Fibroblast of lung (primary cell): Measurements from ENCODE around the gene ASCL2. TPM values are rescaled to one million over a fixed set of nuclear protein-coding genes. Genes with fewer than 3 reads are reported as not detected.

Experiments used
- DNase-seq, 2 donors: peaks; one replicate each; pipeline versions ENCODE4 v3.0.0 to v3.0.0-alpha.2; 2010; ENCODE audit warnings: low read depth in 2 of 2
- H2AFZ ChIP-seq: 2 replicates; pipeline ENCODE4 v1.5.1; 2012; ENCODE audit warnings: low read length, control low read depth, inconsistent platforms
- H3K27ac ChIP-seq: 2 replicates; pipeline ENCODE4 v1.5.1; 2011; ENCODE audit warnings: low read length, control low read depth; ENCODE audit not compliant: insufficient read depth
- H3K27me3 ChIP-seq: 2 replicates; pipeline ENCODE4 v1.5.1; 2011; ENCODE audit warnings: mild to moderate bottlenecking, low read length; ENCODE audit not compliant: control insufficient read depth, insufficient read depth
- H3K36me3 ChIP-seq: 2 replicates; pipeline ENCODE4 v1.5.1; 2011; ENCODE audit warnings: low read length; ENCODE audit not compliant: control insufficient read depth, insufficient read depth
- H3K4me1 ChIP-seq: 2 replicates; pipeline ENCODE4 v1.5.1; 2011; ENCODE audit warnings: low read length; ENCODE audit not compliant: control insufficient read depth, insufficient read depth; ENCODE audit errors: extremely low read depth
- H3K4me2 ChIP-seq: 2 replicates; pipeline ENCODE4 v1.5.1; 2011; ENCODE audit warnings: low read length, control low read depth; ENCODE audit not compliant: insufficient read depth; ENCODE audit errors: extremely low read depth
- H3K4me3 ChIP-seq, 4 experiments: fragments of 200-600 bp in 1 of 4; sonication (generic) in 1 of 4; replicated peaks in 1 of 4; 2 replicates each; pipeline ENCODE4 v1.5.1; 2011 to 2016; ENCODE audit warnings: low read length in 4 of 4, low read depth in 3 of 4, mild to moderate bottlenecking in 3 of 4, control low read depth in 2 of 4, inconsistent platforms in 1 of 4, mixed read lengths in 1 of 4; ENCODE audit not compliant: insufficient read depth in 1 of 4; ENCODE audit errors: control extremely low read depth in 1 of 4
- H3K79me2 ChIP-seq: 2 replicates; pipeline ENCODE4 v1.5.1; 2012; ENCODE audit warnings: mild to moderate bottlenecking, low read length, inconsistent platforms; ENCODE audit not compliant: control insufficient read depth, insufficient read depth
- H3K9ac ChIP-seq: 2 replicates; pipeline ENCODE4 v1.5.1; 2011; ENCODE audit warnings: mild to moderate bottlenecking, low read length, control low read depth; ENCODE audit not compliant: insufficient read depth
- H3K9me3 ChIP-seq: 2 replicates; pipeline ENCODE4 v1.5.1; 2012; ENCODE audit warnings: low read depth, low read length; ENCODE audit not compliant: control insufficient read depth, insufficient read depth
- H4K20me1 ChIP-seq: 2 replicates; pipeline ENCODE4 v1.5.1; 2011; ENCODE audit warnings: low read length; ENCODE audit not compliant: control insufficient read depth, insufficient read depth; ENCODE audit errors: extremely low read depth
- CTCF ChIP-seq, 2 donors: IDR thresholded peaks in 1 of 2; conservative IDR thresholded peaks in 1 of 2; 1 replicate in 1 of 2; 2 replicates in 1 of 2; pipeline ENCODE4 v1.5.1; 2011 to 2012; ENCODE audit warnings: low read length in 2 of 2, control low read depth in 1 of 2, inconsistent platforms in 1 of 2, low read depth in 1 of 2, mild to moderate bottlenecking in 1 of 2
- EZH2 ChIP-seq: IDR thresholded peaks from 2 replicates; pipeline ENCODE4 v1.5.1; 2012; ENCODE audit warnings: low read length, control low read depth, mild to moderate bottlenecking; ENCODE audit errors: missing control alignments
- polyA plus RNA-seq, 2 donors: library from polyadenylated mRNA; depleted of rRNA in 1 of 2; stranded (reverse) in 1 of 2; unstranded in 1 of 2; fragments of >200 nt; gene quantifications; 2 replicates each; pipeline ENCODE4 v1.2.1, GENCODE V29; 2011 to 2012; ENCODE audit warnings: missing spikeins in 1 of 2
- total RNA-seq: library from RNA; depleted of rRNA; stranded (reverse); fragments of >200 nt; gene quantifications from 2 replicates; pipeline ENCODE4 v1.2.1, GENCODE V29; 2014

The ASCL2 gene
- total and polyA plus RNA-seq, 2 donors (not counting 1 experiment from before 2014, with no cell fraction given): not detected

GRCh38 chr11:2276280-2277007 lies 6.1 kb upstream of the ASCL2 start:
- Histone ChIP-seq H2AFZ (no peak overlapping the region), H3K27me3 (no peaks in the 10 kb centered on the region), H3K4me3 (no peak overlapping the region), H3K4me1 (no peaks in the 10 kb centered on the region), H3K9ac (no peak overlapping the region), H4K20me1 (no peaks in the 10 kb centered on the region), H3K9me3 (no peaks in the 10 kb centered on the region), H3K27ac (no peak overlapping the region), H3K4me2 (no peak overlapping the region), H3K79me2 (no peaks in the 10 kb centered on the region), H3K36me3 (no peaks in the 10 kb centered on the region)
- DNase-seq: no peak
- TF ChIP-seq CTCF (conservative IDR thresholded peaks at IDR 0.05 in 1 of 2, IDR thresholded peaks at IDR 0.05 in 1 of 2; ENCODE audit: low read depth in 1 of 2, low read length in 2 of 2) (no peak), EZH2 (no peak)

- no peak overlapping the region for H3K9ac ChIP-seq
- no peaks in the 10 kb centered on the region for H3K79me2 ChIP-seq
- H3K9me3 ChIP-seq: no peaks in the 10 kb centered on the region
- no peaks in the 10 kb centered on the region for H4K20me1 ChIP-seq
- H3K36me3 ChIP-seq: no peaks in the 10 kb centered on the region
- H3K4me3 ChIP-seq: no peak overlapping the region
- no peaks in the 10 kb centered on the region for H3K27me3 ChIP-seq
- H3K4me2 ChIP-seq: no peak overlapping the region
- no peak for TF ChIP-seq CTCF (conservative IDR thresholded peaks at IDR 0.05 in 1 of 2, IDR thresholded peaks at IDR 0.05 in 1 of 2; ENCODE audit: low read depth in 1 of 2, low read length in 2 of 2)
- no peak for TF ChIP-seq EZH2
- DNase-seq: no peak
- H2AFZ ChIP-seq: no peak overlapping the region
- H3K27ac ChIP-seq: no peak overlapping the region
- H3K4me1 ChIP-seq: no peaks in the 10 kb centered on the region
These were observed 5.2 kb upstream of the ASCL2 start for GRCh38 chr11:2275334-2276279.

DNA sequence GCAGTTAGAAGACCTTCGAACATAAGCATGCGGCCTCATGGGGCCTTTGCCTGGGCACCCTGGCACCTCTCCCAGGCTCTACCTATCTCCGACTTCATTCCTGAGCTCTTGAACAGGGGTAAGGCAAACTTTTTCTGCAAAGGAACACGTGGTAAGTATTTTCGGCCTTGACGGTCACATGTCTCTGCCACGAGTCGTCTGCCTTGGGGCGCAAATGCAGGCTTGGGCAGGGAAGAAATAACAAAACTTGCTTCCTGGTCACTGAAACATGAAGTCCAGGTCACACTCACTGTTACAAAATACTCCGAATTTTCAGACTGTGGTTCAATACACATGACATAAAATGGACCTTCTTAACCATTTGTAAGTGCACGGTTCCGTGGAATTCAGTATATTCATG lies 3.4 kb upstream of the ASCL2 start:
- H3K36me3 ChIP-seq: no peaks in the 10 kb centered on the region
- no peak overlapping the region for H3K27ac ChIP-seq
- H3K27me3 ChIP-seq: peaks cover 5% of the 10 kb centered on the region
- no peak overlapping the region for H3K9ac ChIP-seq
- no peaks in the 10 kb centered on the region for H3K9me3 ChIP-seq
- no peak overlapping the region for H3K4me2 ChIP-seq
- no peak overlapping the region for H3K4me3 ChIP-seq
- H3K79me2 ChIP-seq: no peaks in the 10 kb centered on the region
- no peak for DNase-seq
- H4K20me1 ChIP-seq: no peaks in the 10 kb centered on the region
- H3K4me1 ChIP-seq: no peaks in the 10 kb centered on the region
- H2AFZ ChIP-seq: no peak overlapping the region
- no peak for TF ChIP-seq CTCF (conservative IDR thresholded peaks at IDR 0.05 in 1 of 2, IDR thresholded peaks at IDR 0.05 in 1 of 2; ENCODE audit: low read depth in 1 of 2, low read length in 2 of 2)
- no peak for TF ChIP-seq EZH2
